ENCODE results near the gene OR9K2. TPM values are rescaled to one million over a fixed set of nuclear protein-coding genes. Genes with fewer than 3 reads are reported as not detected.
"Not testable (repeated sequence)": the region's sequence is repeated elsewhere in the genome, so short reads cannot be mapped to it uniquely, and the experiment has no call there.

OR9K2 gene
- total and polyA plus RNA-seq, 3 donors from 2014 or later, result 0.31 to 0.39 TPM; not detected in 1

GRCh38 chr12:55142669-55143565 is 16.7 kb downstream of the OR9K2 start:
- intact Hi-C loops (cut with DNase I; ENCODE audit: low total_unique reads), result no loop called here
- Histone ChIP-seq H3K27me3 (no peaks in the 10 kb centered on the region), H3K36me3 (ENCODE audit: low read depth, missing control alignments) (no peaks in the 10 kb centered on the region), H3K27ac (no peak overlapping the region), H3K4me1 (no peaks in the 10 kb centered on the region), H3K4me3 (no peak overlapping the region), H3K9me3 (no peaks in the 10 kb centered on the region)
- TF ChIP-seq POLR2A (IDR thresholded peaks at IDR 0.05), result no peak
- peak; percentile 34 to 72 (median 65) for TF ChIP-seq CTCF (IDR thresholded peaks at IDR 0.05)
- WGBS, 2 donors, result 38 to 39% methylated on average over 3 of the region's 3 CpGs
- DNase-seq, result peak; percentile 83

- no peaks in the 10 kb centered on the region for H3K4me1 ChIP-seq
- 15 to 19% methylated on average over 1 of the region's 1 CpG for WGBS, 2 donors
- H3K36me3 ChIP-seq (ENCODE audit: low read depth, missing control alignments), result no peaks in the 10 kb centered on the region
- no peak for DNase-seq
- H3K4me3 ChIP-seq, result no peak overlapping the region
- no peak for TF ChIP-seq POLR2A (IDR thresholded peaks at IDR 0.05)
- no peak overlapping the region for H3K27ac ChIP-seq
- no peaks in the 10 kb centered on the region for H3K27me3 ChIP-seq
- intact Hi-C loops (cut with DNase I; ENCODE audit: low total_unique reads), result no loop called here
- no peaks in the 10 kb centered on the region for H3K9me3 ChIP-seq
Observed at GRCh38 chr12:55143566-55143870, 17.3 kb downstream of the OR9K2 start.

- DNase-seq; H3K27ac ChIP-seq; H3K4me1 ChIP-seq; H3K27me3 ChIP-seq; H3K4me3 ChIP-seq; intact Hi-C loops (cut with DNase I; ENCODE audit: low total_unique reads); H3K36me3 ChIP-seq (ENCODE audit: low read depth, missing control alignments); H3K9me3 ChIP-seq: not testable (repeated sequence)
- 83 to 84% methylated on average over 24 of the region's 24 CpGs for WGBS, 2 donors
Observed at GRCh38 chr12:55167010-55167640, 40.9 kb downstream of the OR9K2 start.

- no peaks in the 10 kb centered on the region for H3K27me3 ChIP-seq
Observed at GRCh38 chr12:55171445-55171844, 45.2 kb downstream of the OR9K2 start.

GRCh38 chr12:55171846-55172245 is 45.6 kb downstream of the OR9K2 start:
- H3K4me1 ChIP-seq; DNase-seq; H3K4me3 ChIP-seq; H3K9me3 ChIP-seq; intact Hi-C loops (cut with DNase I; ENCODE audit: low total_unique reads); H3K36me3 ChIP-seq (ENCODE audit: low read depth, missing control alignments); H3K27ac ChIP-seq; H3K27me3 ChIP-seq: not testable (repeated sequence)
- 62 to 77% methylated on average over 2 of the region's 2 CpGs for WGBS, 2 donors

More at GRCh38 chr12:55171445-55171844, 45.2 kb downstream of the OR9K2 start:
- WGBS, 2 donors, result 88 to 90% methylated on average over 2 of the region's 2 CpGs
- no peak overlapping the region for H3K27ac ChIP-seq
- no peak for DNase-seq
- H3K4me1 ChIP-seq, result no peaks in the 10 kb centered on the region
- no peaks in the 10 kb centered on the region for H3K36me3 ChIP-seq (ENCODE audit: low read depth, missing control alignments)
- intact Hi-C loops (cut with DNase I; ENCODE audit: low total_unique reads), result no loop called here
- no peaks in the 10 kb centered on the region for H3K9me3 ChIP-seq
- no peak overlapping the region for H3K4me3 ChIP-seq
- no peak for TF ChIP-seq CTCF (IDR thresholded peaks at IDR 0.05)
- no peak for TF ChIP-seq POLR2A (IDR thresholded peaks at IDR 0.05)

GRCh38 chr12:55172686-55173085 is 46.5 kb downstream of the OR9K2 start:
- no peak overlapping the region for H3K27ac ChIP-seq
- intact Hi-C loops (cut with DNase I; ENCODE audit: low total_unique reads), result no loop called here
- TF ChIP-seq POLR2A (IDR thresholded peaks at IDR 0.05) (no peak), CTCF (IDR thresholded peaks at IDR 0.05) (no peak)
- no peak overlapping the region for H3K4me3 ChIP-seq
- H3K4me1 ChIP-seq, result no peaks in the 10 kb centered on the region
- no peaks in the 10 kb centered on the region for H3K27me3 ChIP-seq
- no peaks in the 10 kb centered on the region for H3K36me3 ChIP-seq (ENCODE audit: low read depth, missing control alignments)
- WGBS, 2 donors, result 36 to 47% methylated on average over 1 of the region's 1 CpG
- H3K9me3 ChIP-seq, result no peaks in the 10 kb centered on the region
- DNase-seq, result no peak

Measured in testis (tissue), 3 donors.